ENCODE data around the gene CCDC122. TPM values are rescaled to one million over a fixed set of nuclear protein-coding genes. Genes with fewer than 3 reads are reported as not detected.

CCDC122 gene
- total and polyA plus RNA-seq, 10 of the 15 experiments (the other 5 are each of a cell fraction or from before 2014, with no cell fraction given) = 1.0 to 4.5 (median 2.9) TPM; not detected in 1

- ChIA-PET SMC1A (ENCODE audit: uncharacterized antibody, unreplicated experiment) (no interaction called here), POLR2A (no interaction called here), RAD21 (ENCODE audit: unreplicated experiment) (no interaction called here), CTCF (interaction anchor here (1.0 kb wide), 1 partner anchor 10 kb away, joined by 3 read pairs; no protein-coding TSS in a partner anchor)
- no peak overlapping the region for H3K4me2 ChIP-seq (ENCODE audit: control insufficient read depth, insufficient read depth)
- H3K79me2 ChIP-seq (ENCODE audit: control insufficient read depth, insufficient read depth, low read length) = no peaks in the 10 kb centered on the region
- H3K9me3 ChIP-seq (replicated peaks; ENCODE audit: control insufficient read depth, insufficient read depth, low read length) = no peaks in the 10 kb centered on the region
- no peaks in the 10 kb centered on the region for H3K36me3 ChIP-seq (ENCODE audit: control insufficient read depth in 2 of 2, insufficient read depth in 2 of 2, low read length in 1 of 2)
- ATAC-seq (no peak), DNase-seq (ENCODE audit: low read depth, low spot score) (no peak), FAIRE-seq (no peak)
- H2AFZ ChIP-seq (ENCODE audit: control insufficient read depth, low read depth, low read length) = no peak overlapping the region
- in situ Hi-C loops (cut with MboI) (no loop called here), intact Hi-C loops (cut with micrococcal nuclease; ENCODE audit: unreplicated experiment) (no loop called here)
- H3K4me3 ChIP-seq = no peak overlapping the region
- no peak overlapping the region for H3K27ac ChIP-seq (ENCODE audit: control insufficient read depth, insufficient read depth)
- BruUV-seq (replicated peaks) = no TSS peak
- H4K20me1 ChIP-seq (ENCODE audit: control insufficient read depth, insufficient read depth) = no peaks in the 10 kb centered on the region
- H3K9ac ChIP-seq (ENCODE audit: control insufficient read depth, insufficient read depth, low read length) = no peak overlapping the region
- TF ChIP-seq RBBP5 (conservative IDR thresholded peaks at IDR 0.05) (no peak), NBN (IDR thresholded peaks at IDR 0.05) (no peak), BHLHE40 (IDR thresholded peaks at IDR 0.05; ENCODE audit: borderline replicate concordance in 1 of 2, low read depth in 2 of 2, low read length in 1 of 2) (no peak), MEF2B (IDR thresholded peaks at IDR 0.05; ENCODE audit: partially characterized antibody, poor library complexity, severe bottlenecking) (no peak), GABPA (IDR thresholded peaks at IDR 0.05; ENCODE audit: low read depth) (no peak), MEF2A (IDR thresholded peaks at IDR 0.05; ENCODE audit: insufficient read depth, low read depth, low read length) (no peak), MTA3 (IDR thresholded peaks at IDR 0.05; ENCODE audit: borderline replicate concordance, low read length) (no peak), POLR2A (IDR thresholded peaks at IDR 0.05; ENCODE audit: low read depth, low read length) (no peak), HSF1 (IDR thresholded peaks at IDR 0.05; ENCODE audit: low read depth, low read length) (no peak), KAT2A (conservative IDR thresholded peaks at IDR 0.05; ENCODE audit: control insufficient read depth, low read depth, low read length) (no peak), CHD2 (IDR thresholded peaks at IDR 0.05; ENCODE audit: borderline replicate concordance, low read depth, low read length) (no peak)
- no peaks in the 10 kb centered on the region for H3K4me1 ChIP-seq (ENCODE audit: control insufficient read depth, insufficient read depth, low read length)
- 56% methylated on average over 5 of the region's 5 CpGs for WGBS (ENCODE audit: insufficient coverage, insufficient replicate concordance, low lambda C conversion rate, missing lambda C conversion rate)
- peaks cover 0 to 9% of the 10 kb centered on the region in 2 experiments; a peak in 1 of 4 replicates for H3K27me3 ChIP-seq (replicated peaks in 1 of 2; ENCODE audit: control insufficient read depth in 2 of 2, insufficient read depth in 2 of 2, low read length in 1 of 2)
Observed at GRCh38 chr13:43918636-43919035, 39.1 kb upstream of the CCDC122 start.
